Smooth muscle cell (in vitro differentiated cells): Measurements from ENCODE around the gene CACNA1F. TPM values are rescaled to one million over a fixed set of nuclear protein-coding genes. Genes with fewer than 3 reads are reported as not detected.

Experiments
- DNase-seq: peaks from one replicate; lab custom pipeline; 2025; ENCODE audit not compliant: unreplicated experiment; lab: John Stamatoyannopoulos, UW
- H2AFZ ChIP-seq: fragments of 200-600 bp; sonication (generic); 2 replicates; pipeline ENCODE4 v1.6.0; 2016; ENCODE audit warnings: antibody characterized with exemption, low read depth, mild to moderate bottlenecking
- H3F3A ChIP-seq: fragments of 200-600 bp; sonication (generic); 2 replicates; pipeline ENCODE4 v1.6.0; 2017; ENCODE audit warnings: antibody characterized with exemption, low read depth
- H3K27ac ChIP-seq: fragments of 200-600 bp; sonication (generic); 2 replicates; pipeline ENCODE4 v1.5.1; 2016; ENCODE audit warnings: low read depth, mild to moderate bottlenecking
- H3K27me3 ChIP-seq: fragments of 200-600 bp; sonication (generic); 2 replicates; pipeline ENCODE4 v1.6.1; 2016; ENCODE audit warnings: low read depth, mild to moderate bottlenecking
- H3K36me3 ChIP-seq: fragments of 200-600 bp; sonication (generic); 2 replicates; pipeline ENCODE4 v1.5.1; 2016; ENCODE audit warnings: low read depth
- H3K4me1 ChIP-seq: fragments of 200-600 bp; sonication (generic); 2 replicates; pipeline ENCODE4 v1.5.1; 2016; ENCODE audit warnings: low read depth
- H3K4me2 ChIP-seq: fragments of 200-600 bp; sonication (generic); 2 replicates; pipeline ENCODE4 v1.6.0; 2016; ENCODE audit warnings: mild to moderate bottlenecking
- H3K4me3 ChIP-seq: fragments of 200-600 bp; sonication (generic); 2 replicates; pipeline ENCODE4 v1.5.1; 2016; ENCODE audit warnings: mild to moderate bottlenecking
- H3K79me2 ChIP-seq: fragments of 200-600 bp; sonication (generic); 2 replicates; pipeline ENCODE4 v1.6.0; 2016; ENCODE audit warnings: low read depth, mild to moderate bottlenecking
- H3K9ac ChIP-seq: fragments of 200-600 bp; sonication (generic); 2 replicates; pipeline ENCODE4 v1.6.0; 2016; ENCODE audit warnings: low read depth
- H3K9me3 ChIP-seq: fragments of 200-600 bp; sonication (generic); replicated peaks from 2 replicates; pipeline ENCODE4 v1.5.1; 2016; ENCODE audit warnings: low read depth
- H4K20me1 ChIP-seq: fragments of 200-600 bp; sonication (generic); 2 replicates; pipeline ENCODE4 v1.6.0; 2016; ENCODE audit warnings: low read depth
- WGBS: methylation state at CpG from one replicate; pipeline ENCODE4 v1.1.7; 2016; ENCODE audit warnings: low lambda C conversion rate; 5-methylcytosine and 5-hydroxymethylcytosine counted together
- polyA plus RNA-seq: library from polyadenylated mRNA; unstranded; fragments of >200 nt; fragmentation: Nextera tagmentation; extraction: Ambion mirVana; gene quantifications from 2 replicates; pipeline ENCODE4 v1.2.1, GENCODE V29; 2016
- total RNA-seq: library from RNA; depleted of rRNA; stranded (reverse); fragments of >200 nt; gene quantifications from 2 replicates; pipeline ENCODE4 v1.2.3, GENCODE V29; 2014
- TF ChIP-seq, protein P1 (sequence below): fragments of 200-600 bp; sonication (generic); IDR thresholded peaks from 2 replicates; pipeline ENCODE4 v1.5.1; 2017; ENCODE audit warnings: borderline replicate concordance, mild to moderate bottlenecking, antibody characterized with exemption; ENCODE audit not compliant: insufficient read depth, poor library complexity, severe bottlenecking

CACNA1F gene
- total and polyA plus RNA-seq, 2 experiments from 2014 or later, result 0.34 TPM; not detected in 1

DNA sequence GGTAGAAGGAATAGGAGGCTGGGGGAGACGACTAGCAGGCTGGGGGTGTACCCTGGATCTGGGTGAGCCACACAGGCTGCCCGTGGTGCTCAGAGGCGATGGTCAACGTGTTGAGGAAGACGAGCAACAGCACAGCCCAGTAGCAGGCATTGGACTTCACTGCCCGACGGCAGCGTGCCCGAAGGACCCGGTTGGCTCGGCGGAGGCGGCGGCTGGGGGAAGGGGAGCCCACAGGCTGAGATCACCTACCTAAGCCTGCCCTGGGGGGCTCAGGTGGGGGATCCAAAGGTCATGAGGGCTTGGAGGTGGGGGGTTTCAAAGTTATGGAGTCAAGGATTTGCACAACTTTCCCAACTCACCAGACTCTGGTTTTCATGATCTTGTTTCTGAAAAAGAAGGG is 7.3 kb downstream of the CACNA1F start:
- H3K27ac ChIP-seq, result no peak overlapping the region
- H3F3A ChIP-seq, result no peaks in the 10 kb centered on the region
- no peak overlapping the region for H2AFZ ChIP-seq
- H3K9ac ChIP-seq, result no peak overlapping the region
- no peaks in the 10 kb centered on the region for H3K4me1 ChIP-seq
- H3K36me3 ChIP-seq, result no peaks in the 10 kb centered on the region
- no peaks in the 10 kb centered on the region for H3K79me2 ChIP-seq
- TF ChIP-seq, protein P1, sequence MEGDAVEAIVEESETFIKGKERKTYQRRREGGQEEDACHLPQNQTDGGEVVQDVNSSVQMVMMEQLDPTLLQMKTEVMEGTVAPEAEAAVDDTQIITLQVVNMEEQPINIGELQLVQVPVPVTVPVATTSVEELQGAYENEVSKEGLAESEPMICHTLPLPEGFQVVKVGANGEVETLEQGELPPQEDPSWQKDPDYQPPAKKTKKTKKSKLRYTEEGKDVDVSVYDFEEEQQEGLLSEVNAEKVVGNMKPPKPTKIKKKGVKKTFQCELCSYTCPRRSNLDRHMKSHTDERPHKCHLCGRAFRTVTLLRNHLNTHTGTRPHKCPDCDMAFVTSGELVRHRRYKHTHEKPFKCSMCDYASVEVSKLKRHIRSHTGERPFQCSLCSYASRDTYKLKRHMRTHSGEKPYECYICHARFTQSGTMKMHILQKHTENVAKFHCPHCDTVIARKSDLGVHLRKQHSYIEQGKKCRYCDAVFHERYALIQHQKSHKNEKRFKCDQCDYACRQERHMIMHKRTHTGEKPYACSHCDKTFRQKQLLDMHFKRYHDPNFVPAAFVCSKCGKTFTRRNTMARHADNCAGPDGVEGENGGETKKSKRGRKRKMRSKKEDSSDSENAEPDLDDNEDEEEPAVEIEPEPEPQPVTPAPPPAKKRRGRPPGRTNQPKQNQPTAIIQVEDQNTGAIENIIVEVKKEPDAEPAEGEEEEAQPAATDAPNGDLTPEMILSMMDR, result no peak
- no peak overlapping the region for H3K4me2 ChIP-seq
- H3K9me3 ChIP-seq, result no peaks in the 10 kb centered on the region
- no peak for DNase-seq
- WGBS, result 86% methylated on average over 14 of the region's 14 CpGs
- no peaks in the 10 kb centered on the region for H3K27me3 ChIP-seq
- no peak overlapping the region for H3K4me3 ChIP-seq
- no peaks in the 10 kb centered on the region for H4K20me1 ChIP-seq

DNA sequence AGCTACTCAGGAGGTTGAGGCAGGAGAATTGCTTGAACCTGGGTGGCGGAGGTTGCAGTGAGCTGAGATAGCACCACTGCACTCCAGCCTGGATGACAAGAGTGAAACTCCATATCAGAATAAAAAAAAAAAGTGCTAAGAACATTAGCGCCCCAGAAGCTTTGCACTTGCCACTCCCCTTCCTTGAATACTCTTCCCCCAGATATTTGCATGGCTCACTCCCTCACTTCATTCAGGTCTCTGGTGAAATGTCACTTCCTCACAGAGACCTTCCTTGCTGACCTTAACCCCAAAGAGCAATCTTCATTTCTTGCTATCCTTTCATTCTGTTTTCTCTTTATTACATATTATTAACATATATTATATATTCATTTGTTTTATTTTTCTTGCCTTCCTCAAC is 11.3 kb downstream of the CACNA1F start:
- TF ChIP-seq, protein P1, result no peak
- no peaks in the 10 kb centered on the region for H3K36me3 ChIP-seq

DNA sequence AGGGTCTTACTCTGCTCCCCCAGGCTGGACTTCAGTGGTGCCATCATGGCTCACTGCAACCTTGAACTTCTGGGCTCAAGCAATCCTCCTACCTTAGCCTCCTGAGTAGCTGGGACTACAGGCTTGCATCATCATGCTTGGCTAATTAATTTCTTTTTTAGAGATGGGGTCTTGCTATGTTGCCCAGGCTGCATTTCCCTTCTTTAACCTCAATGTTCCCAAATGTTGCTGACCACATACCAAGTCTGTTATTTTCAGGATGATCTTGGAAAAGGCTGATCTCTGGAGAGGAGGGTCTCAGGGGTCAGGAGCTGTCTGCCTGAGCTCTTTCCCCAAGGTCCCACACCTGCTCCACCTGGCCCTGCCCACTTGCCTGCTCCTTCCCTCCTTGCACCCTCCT is 13.0 kb downstream of the CACNA1F start:
- H3K79me2 ChIP-seq, result no peaks in the 10 kb centered on the region
- H2AFZ ChIP-seq, result no peak overlapping the region
- no peaks in the 10 kb centered on the region for H3K4me1 ChIP-seq
- no peaks in the 10 kb centered on the region for H3K36me3 ChIP-seq
- DNase-seq, result no peak
- no peaks in the 10 kb centered on the region for H3F3A ChIP-seq
- TF ChIP-seq, protein P1, result no peak
- no peak overlapping the region for H3K4me2 ChIP-seq
- H4K20me1 ChIP-seq, result no peaks in the 10 kb centered on the region
- H3K9me3 ChIP-seq, result no peaks in the 10 kb centered on the region
- no peak overlapping the region for H3K27ac ChIP-seq
- no peak overlapping the region for H3K9ac ChIP-seq
- no peak overlapping the region for H3K4me3 ChIP-seq
- no peaks in the 10 kb centered on the region for H3K27me3 ChIP-seq

More for the DNA sequence above, 11.3 kb downstream of the CACNA1F start:
- no peaks in the 10 kb centered on the region for H3K79me2 ChIP-seq
- no peaks in the 10 kb centered on the region for H3K9me3 ChIP-seq
- no peak overlapping the region for H3K27ac ChIP-seq
- no peaks in the 10 kb centered on the region for H4K20me1 ChIP-seq
- no peak overlapping the region for H3K9ac ChIP-seq
- H3K4me3 ChIP-seq, result no peak overlapping the region
- no peaks in the 10 kb centered on the region for H3F3A ChIP-seq
- H3K4me2 ChIP-seq, result no peak overlapping the region
- no peaks in the 10 kb centered on the region for H3K4me1 ChIP-seq
- 88% methylated on average over 2 of the region's 2 CpGs for WGBS
- H3K27me3 ChIP-seq, result no peaks in the 10 kb centered on the region
- DNase-seq, result no peak
- no peak overlapping the region for H2AFZ ChIP-seq

DNA sequence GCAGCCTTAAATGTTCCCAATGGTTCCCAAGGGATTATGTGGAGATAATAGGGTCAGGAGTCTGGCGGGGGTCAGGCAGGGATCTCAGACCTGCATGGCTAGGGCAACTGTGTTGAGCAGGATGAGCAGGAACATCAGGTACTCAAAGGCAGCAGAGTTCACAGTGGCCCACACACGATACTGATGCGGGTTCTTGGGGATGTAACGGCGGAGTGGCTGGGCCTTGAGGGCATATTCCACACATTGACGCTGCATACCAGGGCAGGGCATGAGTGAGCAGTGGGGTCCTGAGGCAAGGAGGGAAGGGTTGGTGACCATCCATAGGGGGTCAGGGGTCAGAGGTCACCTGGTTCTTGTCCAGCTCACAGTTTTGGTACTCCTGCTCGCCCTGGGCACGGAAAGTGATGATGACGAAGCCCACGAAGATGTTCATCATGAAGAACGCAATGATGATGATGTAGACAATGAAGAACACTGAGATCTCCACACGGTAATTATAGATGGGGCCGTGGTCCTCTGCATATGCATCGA is 18.1 kb downstream of the CACNA1F start:
- H3F3A ChIP-seq, result no peaks in the 10 kb centered on the region
- H3K4me1 ChIP-seq, result no peaks in the 10 kb centered on the region
- H3K9me3 ChIP-seq, result no peaks in the 10 kb centered on the region
- H3K27me3 ChIP-seq, result no peaks in the 10 kb centered on the region
- H3K9ac ChIP-seq, result no peak overlapping the region
- H2AFZ ChIP-seq, result no peak overlapping the region
- H3K4me2 ChIP-seq, result no peak overlapping the region
- H4K20me1 ChIP-seq, result no peaks in the 10 kb centered on the region
- TF ChIP-seq, protein P1, result no peak
- H3K27ac ChIP-seq, result no peak overlapping the region
- no peak for DNase-seq
- no peaks in the 10 kb centered on the region for H3K36me3 ChIP-seq
- H3K4me3 ChIP-seq, result no peak overlapping the region
- 82% methylated on average over 14 of the region's 14 CpGs for WGBS
- no peaks in the 10 kb centered on the region for H3K79me2 ChIP-seq
